NT2/D1 (cell line): ENCODE data around the gene CHST15.

Experiments used
- DNase-seq: peaks from one replicate; pipeline ENCODE4 v3.0.0-alpha.2; 2011; ENCODE audit warnings: low read depth, low spot score
- H3K27me3 ChIP-seq: 2 replicates; pipeline ENCODE4 v1.6.0; 2011; ENCODE audit warnings: mild to moderate bottlenecking; ENCODE audit not compliant: insufficient read length, insufficient read depth
- H3K36me3 ChIP-seq: 2 replicates; pipeline ENCODE4 v1.6.1; 2011; ENCODE audit warnings: mild to moderate bottlenecking, low read length, mixed read lengths; ENCODE audit not compliant: insufficient read depth, insufficient read length
- H3K4me1 ChIP-seq: 2 replicates; pipeline ENCODE4 v1.5.1; 2011; ENCODE audit not compliant: insufficient read depth, insufficient read length
- H3K4me3 ChIP-seq: 2 replicates; pipeline ENCODE4 v1.5.1; 2011; ENCODE audit warnings: low read depth; ENCODE audit not compliant: insufficient read length
- H3K9ac ChIP-seq: 2 replicates; pipeline ENCODE4 v1.6.0; 2011; ENCODE audit warnings: low read depth; ENCODE audit not compliant: insufficient read length
- H3K9me3 ChIP-seq: 2 replicates; pipeline ENCODE4 v1.5.1; 2011; ENCODE audit warnings: mild to moderate bottlenecking, low read length; ENCODE audit not compliant: insufficient read depth
- SUZ12 ChIP-seq: IDR thresholded peaks from 2 replicates; pipeline ENCODE4 v1.6.1; 2011; ENCODE audit not compliant: insufficient read length, insufficient read depth; ENCODE audit errors: extremely low read depth
- YY1 ChIP-seq: IDR thresholded peaks from 2 replicates; pipeline ENCODE4 v1.6.1; 2011; ENCODE audit not compliant: insufficient read length, insufficient read depth
- ZNF274 ChIP-seq: IDR thresholded peaks from 2 replicates; pipeline ENCODE4 v1.6.1; 2011; ENCODE audit warnings: mild to moderate bottlenecking, low read depth, low read length

CHST15 gene

DNA sequence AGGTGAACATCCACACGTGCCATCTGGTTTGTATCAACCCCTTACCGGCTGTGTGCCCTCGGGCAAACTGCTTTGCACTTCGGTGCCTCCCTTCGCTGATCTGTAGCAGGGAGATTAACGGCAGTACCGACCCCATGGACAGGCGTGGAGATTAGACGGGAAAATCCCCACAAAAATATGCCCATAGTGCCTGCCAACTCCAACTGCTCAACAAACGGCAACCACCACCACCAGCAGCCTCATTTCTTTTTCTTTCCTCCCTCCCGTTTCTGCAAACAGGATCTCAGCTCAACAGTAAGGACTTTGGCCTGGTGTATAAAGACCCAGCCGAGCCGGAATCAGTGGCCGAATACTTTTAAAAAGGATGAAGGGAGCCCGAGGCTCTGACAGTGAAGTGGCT lies 31.0 kb downstream of the CHST15 start:
- H3K9me3 ChIP-seq = no peaks in the 10 kb centered on the region
- TF ChIP-seq ZNF274 = no peak
- TF ChIP-seq SUZ12 = no peak
- TF ChIP-seq YY1 = no peak
- H3K36me3 ChIP-seq = no peaks in the 10 kb centered on the region
- no peak for DNase-seq
- peaks cover 7% of the 10 kb centered on the region for H3K4me1 ChIP-seq
- no peaks in the 10 kb centered on the region for H3K27me3 ChIP-seq
- no peak overlapping the region for H3K4me3 ChIP-seq
- H3K9ac ChIP-seq = no peak overlapping the region

DNA sequence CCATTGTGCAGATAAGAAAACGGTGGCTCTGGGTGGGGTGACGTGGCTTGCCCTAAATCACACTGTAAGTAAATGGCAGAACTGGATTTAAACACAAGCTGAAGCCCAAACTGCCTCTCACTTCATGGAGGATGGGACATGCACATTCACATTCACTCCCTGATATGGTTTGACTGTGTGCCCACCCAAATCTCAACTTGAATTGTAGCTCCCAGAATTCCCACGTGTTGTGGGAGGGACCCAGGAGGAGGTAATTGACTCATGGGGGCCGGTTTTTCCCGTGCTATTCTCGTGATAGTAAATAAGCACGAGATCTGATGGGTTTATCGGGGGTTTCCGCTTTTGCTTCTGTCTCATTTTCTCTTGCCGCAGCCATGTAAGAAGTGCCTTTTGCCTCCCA lies 32.4 kb downstream of the CHST15 start:
- no peaks in the 10 kb centered on the region for H3K36me3 ChIP-seq

DNA sequence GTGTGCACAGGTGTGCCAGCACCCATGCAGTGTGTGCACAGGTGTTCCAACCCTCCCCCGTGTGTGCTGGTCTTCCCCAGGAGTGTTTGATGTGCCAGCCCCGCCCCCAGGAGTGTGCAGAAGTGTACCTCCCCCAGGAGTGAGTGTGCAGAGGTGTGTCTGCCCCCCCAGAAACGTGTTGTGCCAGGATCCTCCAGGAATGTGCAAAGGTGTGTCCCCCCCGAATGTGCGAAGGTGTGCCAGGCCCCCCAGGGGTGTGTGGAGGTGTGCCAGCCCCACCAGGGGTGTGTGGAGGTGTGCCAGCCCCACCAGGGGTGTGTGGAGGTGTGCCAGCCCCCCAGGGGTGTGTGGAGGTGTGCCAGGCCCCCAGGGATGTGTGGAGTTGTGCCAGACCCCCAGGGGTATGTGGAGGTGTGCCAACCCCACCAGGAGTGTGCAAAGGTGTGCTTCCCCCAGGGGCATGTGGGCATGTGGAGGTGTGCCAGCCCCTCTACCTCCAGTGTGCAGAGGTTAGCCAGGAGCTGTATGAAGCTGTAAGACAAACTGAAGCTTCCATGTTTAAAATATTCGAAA lies 33.2 kb downstream of the CHST15 start:
- Histone ChIP-seq H3K4me1 (peaks cover 5% of the 10 kb centered on the region), H3K9me3 (no peaks in the 10 kb centered on the region), H3K27me3 (no peaks in the 10 kb centered on the region), H3K4me3 (no peak overlapping the region), H3K9ac (no peak overlapping the region), H3K36me3 (no peaks in the 10 kb centered on the region)
- TF ChIP-seq YY1 (no peak), ZNF274 (no peak), SUZ12 (no peak)
- DNase-seq = no peak

More for the DNA sequence above, 32.4 kb downstream of the CHST15 start:
- Histone ChIP-seq H3K4me3 (no peak overlapping the region), H3K4me1 (peaks cover 5% of the 10 kb centered on the region), H3K9me3 (no peaks in the 10 kb centered on the region), H3K27me3 (no peaks in the 10 kb centered on the region), H3K9ac (no peak overlapping the region)
- no peak for TF ChIP-seq ZNF274
- TF ChIP-seq YY1 = no peak
- no peak for TF ChIP-seq SUZ12
- DNase-seq = no peak

DNA sequence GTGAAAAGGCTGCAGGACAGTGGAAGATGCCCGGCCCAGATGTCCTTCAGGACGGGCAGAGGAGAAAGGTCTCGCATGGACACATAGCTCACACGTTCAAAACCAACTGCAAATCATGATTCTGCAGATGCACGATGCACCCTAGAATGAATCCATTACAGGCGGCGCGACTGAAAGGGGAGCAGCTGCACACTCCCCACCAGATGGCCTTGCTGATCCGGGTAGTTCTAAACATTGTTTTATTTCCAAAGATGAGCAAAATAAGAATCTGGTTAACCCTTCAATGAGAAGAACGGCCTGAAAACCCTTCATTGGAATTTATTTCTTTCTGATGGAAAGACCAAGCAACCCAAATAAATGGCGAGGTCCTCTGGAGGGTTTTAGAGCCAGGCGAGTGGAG lies 33.8 kb downstream of the CHST15 start:
- Histone ChIP-seq H3K9me3 (no peaks in the 10 kb centered on the region), H3K9ac (no peak overlapping the region), H3K36me3 (no peaks in the 10 kb centered on the region), H3K27me3 (no peaks in the 10 kb centered on the region), H3K4me1 (peaks cover 8% of the 10 kb centered on the region), H3K4me3 (no peak overlapping the region)
- TF ChIP-seq YY1 = no peak
- no peak for TF ChIP-seq SUZ12
- no peak for TF ChIP-seq ZNF274
- DNase-seq = no peak

DNA sequence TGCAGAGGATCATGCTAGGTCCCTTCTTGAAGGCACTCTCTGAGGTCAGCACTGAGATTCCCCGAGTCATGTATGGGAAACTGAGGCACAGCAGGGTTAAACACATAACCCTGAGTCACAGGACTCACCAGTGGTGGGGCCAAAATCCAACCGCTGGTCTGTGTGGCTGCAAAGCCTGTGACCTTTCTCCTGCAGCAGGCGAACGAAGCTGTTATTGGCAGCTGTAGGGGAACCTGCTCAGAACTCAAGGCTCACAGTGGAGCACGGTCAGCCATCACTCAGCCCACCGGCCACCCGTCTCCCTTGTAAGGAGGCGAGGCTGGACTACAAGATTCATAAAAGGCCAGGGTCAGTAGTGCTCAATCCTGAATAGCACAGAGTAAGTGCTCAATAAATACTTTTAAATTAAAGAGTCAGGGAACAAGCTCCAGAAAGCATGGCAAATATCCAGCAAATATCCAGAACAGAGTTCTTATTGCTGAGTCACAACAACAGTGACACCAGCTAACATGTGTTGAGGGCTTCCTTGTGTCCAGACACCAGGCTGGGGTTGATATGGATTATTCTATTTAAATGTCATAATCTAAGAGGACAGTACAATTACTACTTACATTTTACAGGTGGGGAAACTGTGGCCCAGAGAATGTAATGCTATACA lies 34.9 kb downstream of the CHST15 start:
- no peak overlapping the region for H3K9ac ChIP-seq
- no peak overlapping the region for H3K4me3 ChIP-seq
- H3K36me3 ChIP-seq = no peaks in the 10 kb centered on the region
- H3K4me1 ChIP-seq = peaks cover 12% of the 10 kb centered on the region
- no peak for DNase-seq
- no peaks in the 10 kb centered on the region for H3K27me3 ChIP-seq
- TF ChIP-seq SUZ12 (no peak), ZNF274 (no peak), YY1 (no peak)
- no peaks in the 10 kb centered on the region for H3K9me3 ChIP-seq

DNA sequence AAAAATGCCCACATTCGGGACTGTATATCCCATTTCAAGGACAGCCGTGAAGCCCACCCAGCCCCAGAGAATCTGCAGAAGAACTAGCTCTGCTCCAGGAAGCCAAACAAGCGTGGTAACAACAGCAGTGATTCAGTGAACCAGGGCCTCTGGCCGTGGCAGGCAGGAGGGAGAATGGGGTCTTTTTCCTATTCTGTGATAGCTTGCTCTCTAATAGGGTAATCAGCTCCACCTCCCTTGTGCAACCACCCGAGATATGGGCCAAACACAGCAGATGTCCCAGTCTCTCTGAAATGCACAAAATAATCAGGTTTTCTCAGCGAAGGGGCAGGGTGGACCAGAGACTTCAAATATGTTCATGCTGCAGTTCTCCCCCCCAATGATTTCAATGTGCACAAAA lies 35.8 kb downstream of the CHST15 start:
- Histone ChIP-seq H3K9ac (no peak overlapping the region), H3K27me3 (no peaks in the 10 kb centered on the region), H3K4me1 (peaks cover 12% of the 10 kb centered on the region), H3K4me3 (no peak overlapping the region), H3K36me3 (no peaks in the 10 kb centered on the region), H3K9me3 (no peaks in the 10 kb centered on the region)
- TF ChIP-seq SUZ12 = no peak
- TF ChIP-seq ZNF274 = no peak
- no peak for TF ChIP-seq YY1
- no peak for DNase-seq

DNA sequence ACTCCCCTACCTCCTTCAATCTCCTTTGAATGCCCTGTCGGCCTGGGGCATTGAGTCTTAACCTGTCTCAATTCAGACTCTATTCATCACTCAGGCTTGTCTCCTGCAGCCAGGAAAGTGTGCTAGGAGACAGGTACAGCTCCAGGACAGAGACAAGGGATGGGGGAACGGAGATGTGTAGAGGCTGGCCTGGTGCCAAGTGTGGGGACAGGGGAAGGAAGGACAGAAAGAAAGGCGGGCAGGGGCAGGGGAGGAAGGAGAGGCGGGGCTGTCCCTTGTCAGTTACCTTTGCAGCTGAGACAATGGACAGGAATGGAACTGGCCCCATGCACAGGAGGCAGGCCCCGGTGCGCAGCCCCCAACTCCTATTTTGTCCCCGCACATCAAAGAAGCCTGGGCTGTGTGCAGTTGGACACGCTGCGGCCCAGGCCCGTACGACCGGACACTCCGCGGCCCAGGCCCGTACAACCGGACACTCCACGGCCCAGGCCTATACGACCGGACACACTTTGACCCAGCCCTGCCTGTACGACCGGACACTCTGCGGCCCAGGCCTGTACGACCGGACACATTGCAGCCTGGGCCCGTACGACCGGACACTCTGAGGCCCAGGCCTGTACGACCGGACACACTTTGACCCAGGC lies 36.9 kb downstream of the CHST15 start:
- Histone ChIP-seq H3K36me3 (no peaks in the 10 kb centered on the region), H3K27me3 (no peaks in the 10 kb centered on the region), H3K4me1 (peaks cover 12% of the 10 kb centered on the region), H3K9me3 (no peaks in the 10 kb centered on the region), H3K9ac (peak overlapping the region; percentile 42), H3K4me3 (no peak overlapping the region)
- no peak for DNase-seq
- TF ChIP-seq SUZ12 (no peak), ZNF274 (no peak), YY1 (no peak)
